Cerebellar nuclear complex (tissue), 1 donor: ENCODE results near the gene KCNIP4.
"Not testable (repeated sequence)": the region's sequence is repeated elsewhere in the genome, so short reads cannot be mapped to it uniquely, and the experiment has no call there.

Source experiments
- DNase-seq, 2 experiments: peaks; one replicate each; lab custom pipeline; 2025; lab: John Stamatoyannopoulos, UW

KCNIP4 gene

GRCh38 chr4:21366312-21366711 lies 582.3 kb downstream of the KCNIP4 start:
- DNase-seq = no peak

- DNase-seq = no peak
Observed at GRCh38 chr4:21363701-21364100, 584.9 kb downstream of the KCNIP4 start.

- not testable (repeated sequence) for DNase-seq
Observed at GRCh38 chr4:21352354-21352753, 596.2 kb downstream of the KCNIP4 start.

- DNase-seq = no peak
Observed at GRCh38 chr4:21347142-21347541, 601.4 kb downstream of the KCNIP4 start.

- DNase-seq = no peak
Observed at GRCh38 chr4:21327976-21328700, 620.4 kb downstream of the KCNIP4 start.

GRCh38 chr4:21320034-21320433 lies 628.5 kb downstream of the KCNIP4 start:
- no peak for DNase-seq

- peak in 1 of 2 experiments; percentile 43 for DNase-seq
Observed at GRCh38 chr4:21307709-21308108, 640.9 kb downstream of the KCNIP4 start.

- DNase-seq = no peak
Observed at GRCh38 chr4:21304540-21304887, 644.1 kb downstream of the KCNIP4 start.

GRCh38 chr4:21290562-21290961 lies 658.0 kb downstream of the KCNIP4 start:
- no peak for DNase-seq

GRCh38 chr4:21276046-21276445 lies 672.5 kb downstream of the KCNIP4 start:
- no peak for DNase-seq

GRCh38 chr4:21271439-21272052 lies 677.0 kb downstream of the KCNIP4 start:
- no peak for DNase-seq

- DNase-seq = peak in 1 of 2 experiments; percentile 73
Observed at GRCh38 chr4:21248331-21248730, 700.2 kb downstream of the KCNIP4 start.

GRCh38 chr4:21242163-21242562 lies 706.4 kb downstream of the KCNIP4 start:
- no peak for DNase-seq

- no peak for DNase-seq
Observed at GRCh38 chr4:21226637-21227538, 721.7 kb downstream of the KCNIP4 start.

GRCh38 chr4:21211846-21212245 lies 736.7 kb downstream of the KCNIP4 start:
- DNase-seq = peak in 1 of 2 experiments; percentile 32

- no peak for DNase-seq
Observed at GRCh38 chr4:21209860-21210259, 738.7 kb downstream of the KCNIP4 start.

- no peak for DNase-seq
Observed at GRCh38 chr4:21205821-21206531, 742.6 kb downstream of the KCNIP4 start.

- DNase-seq = no peak
Observed at GRCh38 chr4:21203416-21203815, 745.2 kb downstream of the KCNIP4 start.

- DNase-seq = no peak
Observed at GRCh38 chr4:21202959-21203358, 745.6 kb downstream of the KCNIP4 start.

- no peak for DNase-seq
Observed at GRCh38 chr4:21198683-21199082, 749.9 kb downstream of the KCNIP4 start.

GRCh38 chr4:21195682-21196081 lies 752.9 kb downstream of the KCNIP4 start:
- DNase-seq = no peak

GRCh38 chr4:21192367-21192766 lies 756.2 kb downstream of the KCNIP4 start:
- DNase-seq = no peak
